Stimulated activated naive CD8-positive, alpha-beta T cell treated with anti-CD3 and anti-CD28 coated beads, Interleukin-15, amount 100 ng/mL, for 72 hours (primary cell): ENCODE measurements around the gene ICOSLG.
"Not testable (repeated sequence)": the region's sequence is repeated elsewhere in the genome, so short reads cannot be mapped to it uniquely, and the experiment has no call there.

Experiments used
- ATAC-seq: fragments of 150-1000 bp; cut with Tn5 transposase; 2 replicates; pipeline ENCODE4 v1.10.0; 2021; ENCODE audit warnings: mild to moderate bottlenecking, moderate library complexity
- DNase-seq, 2 donors: peaks; one replicate each; pipeline ENCODE4 v3.0.0; 2021 to 2022
- H3K27ac Mint-ChIP-seq, 2 donors: one replicate each; pipeline ENCODE4 v1.8.0; 2022; ENCODE audit warnings: mild to moderate bottlenecking in 2 of 2, mixed read lengths in 2 of 2, moderate library complexity in 2 of 2
- H3K27me3 Mint-ChIP-seq: one replicate; pipeline ENCODE4 v1.8.0; 2022; ENCODE audit warnings: mixed read lengths
- H3K4me1 Mint-ChIP-seq: one replicate; pipeline ENCODE4 v1.8.0; 2022; ENCODE audit warnings: mild to moderate bottlenecking, mixed read lengths
- H3K4me3 Mint-ChIP-seq, 2 donors: one replicate each; pipeline ENCODE4 v1.8.0; 2022; ENCODE audit warnings: mild to moderate bottlenecking in 2 of 2, mixed read lengths in 2 of 2, moderate library complexity in 1 of 2
- H3K9me3 Mint-ChIP-seq, 2 donors: one replicate each; pipeline ENCODE4 v1.8.0; 2022; ENCODE audit warnings: mixed read lengths in 2 of 2

ICOSLG gene

GRCh38 chr21:44253832-44254710, 13.3 kb upstream of the ICOSLG start:
- no peak for DNase-seq
- Mint-ChIP-seq H3K9me3 (no peaks in the 10 kb centered on the region), H3K4me3 (no peak overlapping the region), H3K27ac (no peak overlapping the region), H3K4me1 (no peaks in the 10 kb centered on the region), H3K27me3 (peaks cover 22% of the 10 kb centered on the region)
- ATAC-seq, result no peak

GRCh38 chr21:44249204-44250037, 8.7 kb upstream of the ICOSLG start:
- H3K4me3 Mint-ChIP-seq, result not testable (repeated sequence)
- peaks cover 11% of the 10 kb centered on the region for H3K27me3 Mint-ChIP-seq

GRCh38 chr21:44247904-44248303, 7.2 kb upstream of the ICOSLG start:
- not testable (repeated sequence) for H3K27me3 Mint-ChIP-seq, H3K4me3 Mint-ChIP-seq, H3K27ac Mint-ChIP-seq, H3K4me1 Mint-ChIP-seq, H3K9me3 Mint-ChIP-seq, DNase-seq, ATAC-seq

More at GRCh38 chr21:44249204-44250037, 8.7 kb upstream of the ICOSLG start:
- not testable (repeated sequence) for H3K27ac Mint-ChIP-seq, H3K9me3 Mint-ChIP-seq, H3K4me1 Mint-ChIP-seq, DNase-seq, ATAC-seq

GRCh38 chr21:44243980-44244379, 3.2 kb upstream of the ICOSLG start:
- not testable (repeated sequence) for H3K27me3 Mint-ChIP-seq, H3K4me3 Mint-ChIP-seq, DNase-seq, H3K27ac Mint-ChIP-seq, H3K4me1 Mint-ChIP-seq, H3K9me3 Mint-ChIP-seq
- ATAC-seq, result peak; percentile 91

GRCh38 chr21:44241281-44241680, 538 bp upstream of the ICOSLG start:
- DNase-seq, H3K27me3 Mint-ChIP-seq, H3K4me3 Mint-ChIP-seq, H3K4me1 Mint-ChIP-seq, H3K9me3 Mint-ChIP-seq, H3K27ac Mint-ChIP-seq: not testable (repeated sequence)
- peak; percentile 27 for ATAC-seq

- not testable (repeated sequence) for H3K4me1 Mint-ChIP-seq, H3K9me3 Mint-ChIP-seq, H3K27ac Mint-ChIP-seq, H3K4me3 Mint-ChIP-seq, DNase-seq, H3K27me3 Mint-ChIP-seq
- ATAC-seq, result peak; percentile 1
Observed at GRCh38 chr21:44240353-44240752, 390 bp downstream of the ICOSLG start.

- not testable (repeated sequence) for H3K27ac Mint-ChIP-seq, DNase-seq, H3K9me3 Mint-ChIP-seq, H3K27me3 Mint-ChIP-seq, ATAC-seq, H3K4me1 Mint-ChIP-seq, H3K4me3 Mint-ChIP-seq
Observed at GRCh38 chr21:44229561-44229960, 11.2 kb downstream of the ICOSLG start.

- not testable (repeated sequence) for ATAC-seq, H3K27ac Mint-ChIP-seq, H3K4me1 Mint-ChIP-seq, H3K4me3 Mint-ChIP-seq, DNase-seq, H3K27me3 Mint-ChIP-seq, H3K9me3 Mint-ChIP-seq
Observed at GRCh38 chr21:44228109-44228508, 12.6 kb downstream of the ICOSLG start.

GRCh38 chr21:44227614-44228013, 13.1 kb downstream of the ICOSLG start:
- not testable (repeated sequence) for H3K4me1 Mint-ChIP-seq, H3K27ac Mint-ChIP-seq, H3K27me3 Mint-ChIP-seq, H3K9me3 Mint-ChIP-seq, H3K4me3 Mint-ChIP-seq, DNase-seq, ATAC-seq

GRCh38 chr21:44225605-44226004, 15.1 kb downstream of the ICOSLG start:
- H3K4me1 Mint-ChIP-seq, H3K4me3 Mint-ChIP-seq, DNase-seq, H3K9me3 Mint-ChIP-seq, ATAC-seq, H3K27me3 Mint-ChIP-seq, H3K27ac Mint-ChIP-seq: not testable (repeated sequence)

- not testable (repeated sequence) for H3K4me1 Mint-ChIP-seq, H3K27me3 Mint-ChIP-seq, H3K9me3 Mint-ChIP-seq, H3K4me3 Mint-ChIP-seq, ATAC-seq, H3K27ac Mint-ChIP-seq, DNase-seq
Observed at GRCh38 chr21:44223334-44223733, 17.4 kb downstream of the ICOSLG start.

- not testable (repeated sequence) for ATAC-seq, H3K4me3 Mint-ChIP-seq, H3K4me1 Mint-ChIP-seq, H3K9me3 Mint-ChIP-seq, H3K27me3 Mint-ChIP-seq, DNase-seq, H3K27ac Mint-ChIP-seq
Observed at GRCh38 chr21:44220674-44221073, 20.1 kb downstream of the ICOSLG start.

- H3K4me1 Mint-ChIP-seq, DNase-seq, H3K4me3 Mint-ChIP-seq, ATAC-seq, H3K9me3 Mint-ChIP-seq, H3K27me3 Mint-ChIP-seq, H3K27ac Mint-ChIP-seq: not testable (repeated sequence)
Observed at GRCh38 chr21:44218461-44218860, 22.3 kb downstream of the ICOSLG start.

GRCh38 chr21:44211978-44212377, 28.8 kb downstream of the ICOSLG start:
- not testable (repeated sequence) for H3K27me3 Mint-ChIP-seq, H3K27ac Mint-ChIP-seq, H3K4me3 Mint-ChIP-seq, H3K9me3 Mint-ChIP-seq, DNase-seq, ATAC-seq, H3K4me1 Mint-ChIP-seq

- not testable (repeated sequence) for H3K27me3 Mint-ChIP-seq, H3K27ac Mint-ChIP-seq, H3K4me3 Mint-ChIP-seq, H3K4me1 Mint-ChIP-seq, ATAC-seq, DNase-seq, H3K9me3 Mint-ChIP-seq
Observed at GRCh38 chr21:44211574-44211973, 29.2 kb downstream of the ICOSLG start.
